ENCODE data around the gene INPP1.

Gene INPP1

DNA sequence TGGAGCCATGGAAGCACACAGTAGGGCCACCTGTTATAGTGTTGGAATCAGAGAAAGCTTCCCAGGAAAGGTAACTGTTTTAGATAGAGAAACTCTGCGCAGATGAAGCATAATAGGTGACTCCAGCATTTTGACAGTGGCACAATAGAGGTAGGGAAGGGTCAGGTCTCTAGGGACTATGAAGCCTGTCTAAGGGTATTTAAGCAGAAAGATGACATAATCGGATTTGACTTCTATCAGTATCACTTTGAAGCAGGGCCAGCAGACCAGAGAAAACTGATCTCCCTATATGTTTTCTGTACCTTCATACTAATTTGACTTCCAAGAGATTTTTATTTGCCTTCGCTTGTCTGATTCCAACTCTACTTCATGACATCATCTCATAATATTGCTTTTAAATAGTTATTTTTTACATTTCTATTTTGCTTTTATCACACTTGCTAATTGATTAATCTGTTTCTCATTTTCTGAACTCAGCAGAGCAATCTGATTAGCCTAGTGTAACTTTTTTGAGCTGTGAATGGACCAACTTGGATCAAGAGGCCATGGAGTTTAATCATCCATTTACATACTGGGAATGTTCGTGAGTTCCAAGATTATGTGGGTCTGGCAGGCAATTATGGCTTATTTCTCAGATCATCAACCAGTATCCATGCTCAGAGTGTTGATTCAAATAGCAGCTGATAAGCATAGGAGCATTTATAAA, 15.4 kb upstream of the INPP1 start:
- no peak for ATAC-seq (ENCODE audit: insufficient read depth, low read depth)

DNA sequence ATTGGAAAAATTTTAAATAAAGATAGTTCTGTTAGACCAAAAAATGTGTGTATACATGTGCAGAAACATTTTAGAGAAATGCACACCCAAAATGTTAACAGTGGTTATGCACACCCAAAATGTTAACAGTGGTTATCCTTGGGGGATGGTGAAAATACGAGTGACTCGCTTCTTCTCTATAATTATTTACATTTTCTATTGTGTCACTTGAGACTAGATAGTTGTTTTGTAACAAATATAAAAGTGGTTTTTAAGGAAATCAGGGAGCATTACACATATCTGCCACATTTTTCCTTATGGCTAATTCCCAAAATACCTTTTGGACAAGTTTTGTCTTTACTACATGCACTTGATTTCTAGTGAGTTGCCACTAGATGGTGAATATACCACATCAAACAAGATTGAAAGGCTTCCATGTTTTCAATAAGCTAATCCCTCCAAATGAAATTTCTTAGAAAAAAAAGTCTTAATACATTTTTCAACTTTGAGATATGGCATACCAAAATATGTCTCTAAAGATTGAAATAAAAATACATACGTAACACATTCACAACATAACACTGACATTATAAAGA, 14.7 kb upstream of the INPP1 start:
- no peaks in the 10 kb centered on the region for H3K9me3 ChIP-seq (ENCODE audit: insufficient read depth, low read length, severe bottlenecking)
- H3K27ac ChIP-seq (ENCODE audit: low read length): no peak overlapping the region
- ATAC-seq (ENCODE audit: insufficient read depth, low read depth) (no peak), DNase-seq (no peak)
- TF ChIP-seq, protein P1, sequence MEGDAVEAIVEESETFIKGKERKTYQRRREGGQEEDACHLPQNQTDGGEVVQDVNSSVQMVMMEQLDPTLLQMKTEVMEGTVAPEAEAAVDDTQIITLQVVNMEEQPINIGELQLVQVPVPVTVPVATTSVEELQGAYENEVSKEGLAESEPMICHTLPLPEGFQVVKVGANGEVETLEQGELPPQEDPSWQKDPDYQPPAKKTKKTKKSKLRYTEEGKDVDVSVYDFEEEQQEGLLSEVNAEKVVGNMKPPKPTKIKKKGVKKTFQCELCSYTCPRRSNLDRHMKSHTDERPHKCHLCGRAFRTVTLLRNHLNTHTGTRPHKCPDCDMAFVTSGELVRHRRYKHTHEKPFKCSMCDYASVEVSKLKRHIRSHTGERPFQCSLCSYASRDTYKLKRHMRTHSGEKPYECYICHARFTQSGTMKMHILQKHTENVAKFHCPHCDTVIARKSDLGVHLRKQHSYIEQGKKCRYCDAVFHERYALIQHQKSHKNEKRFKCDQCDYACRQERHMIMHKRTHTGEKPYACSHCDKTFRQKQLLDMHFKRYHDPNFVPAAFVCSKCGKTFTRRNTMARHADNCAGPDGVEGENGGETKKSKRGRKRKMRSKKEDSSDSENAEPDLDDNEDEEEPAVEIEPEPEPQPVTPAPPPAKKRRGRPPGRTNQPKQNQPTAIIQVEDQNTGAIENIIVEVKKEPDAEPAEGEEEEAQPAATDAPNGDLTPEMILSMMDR (IDR thresholded peaks at IDR 0.05; ENCODE audit: borderline replicate concordance, extremely low read depth, low read length, poor library complexity, severe bottlenecking): peak; percentile 24
- TF ChIP-seq EZH2 (IDR thresholded peaks at IDR 0.05; ENCODE audit: borderline replicate concordance, low read depth, low read length, severe bottlenecking): no peak
- H4K20me1 ChIP-seq (ENCODE audit: insufficient read depth, low read length): no peaks in the 10 kb centered on the region
- H3K9ac ChIP-seq (ENCODE audit: low read depth, low read length): no peak overlapping the region
- H3K36me3 ChIP-seq (ENCODE audit: insufficient read depth, low read length): no peaks in the 10 kb centered on the region
- H3K4me2 ChIP-seq (ENCODE audit: insufficient read depth, low read length): no peak overlapping the region
- H3K79me2 ChIP-seq (ENCODE audit: insufficient read depth, low read length): no peaks in the 10 kb centered on the region
- H3K27me3 ChIP-seq (ENCODE audit: insufficient read depth, low read length, poor library complexity): no peaks in the 10 kb centered on the region
- no peak overlapping the region for H3K4me3 ChIP-seq (ENCODE audit: low read depth in 1 of 2, low read length in 2 of 2)
- no peak overlapping the region for H2AFZ ChIP-seq (ENCODE audit: low read depth, low read length)
- H3K4me1 ChIP-seq (ENCODE audit: insufficient read depth, low read length): no peaks in the 10 kb centered on the region

More for the DNA sequence above, 15.4 kb upstream of the INPP1 start:
- no peaks in the 10 kb centered on the region for H3K79me2 ChIP-seq (ENCODE audit: insufficient read depth, low read length)
- no peak overlapping the region for H3K27ac ChIP-seq (ENCODE audit: low read length)
- TF ChIP-seq, protein P1 (IDR thresholded peaks at IDR 0.05; ENCODE audit: borderline replicate concordance, extremely low read depth, low read length, poor library complexity, severe bottlenecking): no peak
- TF ChIP-seq EZH2 (IDR thresholded peaks at IDR 0.05; ENCODE audit: borderline replicate concordance, low read depth, low read length, severe bottlenecking): no peak
- H3K4me3 ChIP-seq (ENCODE audit: low read depth in 1 of 2, low read length in 2 of 2): no peak overlapping the region
- H3K36me3 ChIP-seq (ENCODE audit: insufficient read depth, low read length): no peaks in the 10 kb centered on the region
- H2AFZ ChIP-seq (ENCODE audit: low read depth, low read length): no peak overlapping the region
- no peaks in the 10 kb centered on the region for H3K9me3 ChIP-seq (ENCODE audit: insufficient read depth, low read length, severe bottlenecking)
- H3K4me1 ChIP-seq (ENCODE audit: insufficient read depth, low read length): no peaks in the 10 kb centered on the region
- H3K27me3 ChIP-seq (ENCODE audit: insufficient read depth, low read length, poor library complexity): no peaks in the 10 kb centered on the region
- no peaks in the 10 kb centered on the region for H4K20me1 ChIP-seq (ENCODE audit: insufficient read depth, low read length)
- DNase-seq: no peak
- H3K9ac ChIP-seq (ENCODE audit: low read depth, low read length): no peak overlapping the region
- no peak overlapping the region for H3K4me2 ChIP-seq (ENCODE audit: insufficient read depth, low read length)

DNA sequence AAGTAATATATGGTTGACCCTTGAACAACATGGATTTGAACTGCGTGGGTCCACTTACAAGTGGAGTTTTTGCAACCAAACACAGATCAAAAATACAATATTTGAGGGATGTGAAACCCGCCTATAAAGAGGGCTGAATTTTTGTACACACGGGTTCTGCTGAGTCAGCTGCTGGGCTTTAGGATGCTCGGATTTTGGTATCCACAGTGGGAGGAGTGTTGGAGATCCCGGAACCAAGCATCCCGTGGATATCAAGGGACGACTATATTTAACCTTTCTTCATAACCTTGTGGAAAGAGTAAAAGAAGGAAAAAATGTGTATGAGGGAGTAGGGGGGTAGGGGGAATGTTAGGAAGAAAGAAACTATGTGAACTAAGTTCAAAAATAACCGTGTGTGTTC, 10.0 kb upstream of the INPP1 start:
- no peaks in the 10 kb centered on the region for H3K9me3 ChIP-seq (ENCODE audit: insufficient read depth, low read length, severe bottlenecking)
- ATAC-seq (ENCODE audit: insufficient read depth, low read depth): no peak
- no peaks in the 10 kb centered on the region for H4K20me1 ChIP-seq (ENCODE audit: insufficient read depth, low read length)
- H3K27ac ChIP-seq (ENCODE audit: low read length): no peak overlapping the region
- H3K9ac ChIP-seq (ENCODE audit: low read depth, low read length): no peak overlapping the region
- H2AFZ ChIP-seq (ENCODE audit: low read depth, low read length): no peak overlapping the region
- H3K79me2 ChIP-seq (ENCODE audit: insufficient read depth, low read length): no peaks in the 10 kb centered on the region
- H3K27me3 ChIP-seq (ENCODE audit: insufficient read depth, low read length, poor library complexity): no peaks in the 10 kb centered on the region
- no peak for TF ChIP-seq EZH2 (IDR thresholded peaks at IDR 0.05; ENCODE audit: borderline replicate concordance, low read depth, low read length, severe bottlenecking)
- TF ChIP-seq, protein P1 (IDR thresholded peaks at IDR 0.05; ENCODE audit: borderline replicate concordance, extremely low read depth, low read length, poor library complexity, severe bottlenecking): no peak
- H3K4me2 ChIP-seq (ENCODE audit: insufficient read depth, low read length): no peak overlapping the region
- no peaks in the 10 kb centered on the region for H3K36me3 ChIP-seq (ENCODE audit: insufficient read depth, low read length)
- DNase-seq: no peak
- no peaks in the 10 kb centered on the region for H3K4me1 ChIP-seq (ENCODE audit: insufficient read depth, low read length)
- no peak overlapping the region for H3K4me3 ChIP-seq (ENCODE audit: low read depth in 1 of 2, low read length in 2 of 2)

Data from DND-41 (cell line).